Subcutaneous adipose tissue (tissue), 4 donors: ENCODE data around the gene EFCAB9. TPM values are rescaled to one million over a fixed set of nuclear protein-coding genes. Genes with fewer than 3 reads are reported as not detected.

Experiments used
- CTCF ChIP-seq: fragments of 450-650 bp; IDR thresholded peaks from one replicate; pipeline ENCODE4 v1.5.1; 2016; ENCODE audit warnings: low read depth, mild to moderate bottlenecking, control low read depth, antibody characterized with exemption, moderate library complexity
- total RNA-seq, 4 donors: library from RNA; depleted of rRNA; stranded (reverse); fragments of >200 nt; gene quantifications; one replicate each; pipeline ENCODE4 v1.1.0, GENCODE V29; 2016

Gene EFCAB9
- total RNA-seq, 4 donors from 2014 or later: not detected

- no peak for TF ChIP-seq CTCF
Observed at GRCh38 chr5:172177176-172177575, 16.8 kb upstream of the EFCAB9 start.

GRCh38 chr5:172178301-172178987, 15.5 kb upstream of the EFCAB9 start:
- TF ChIP-seq CTCF: no peak

- TF ChIP-seq CTCF: no peak
Observed at GRCh38 chr5:172178991-172179989, 14.7 kb upstream of the EFCAB9 start.

- no peak for TF ChIP-seq CTCF
Observed at GRCh38 chr5:172180936-172181335, 13.0 kb upstream of the EFCAB9 start.

GRCh38 chr5:172182291-172182690, 11.7 kb upstream of the EFCAB9 start:
- TF ChIP-seq CTCF: no peak

- no peak for TF ChIP-seq CTCF
Observed at GRCh38 chr5:172183881-172184280, 10.1 kb upstream of the EFCAB9 start.

- TF ChIP-seq CTCF: no peak
Observed at GRCh38 chr5:172185096-172185461, 8.9 kb upstream of the EFCAB9 start.
